CD4-positive, alpha-beta memory T cell (primary cell): ENCODE measurements around the gene C2orf49. TPM values are rescaled to one million over a fixed set of nuclear protein-coding genes. Genes with fewer than 3 reads are reported as not detected.

Experiments
- CTCF ChIA-PET: fragments of 350-600 bp; sonication (Branson Sonifier 250); formaldehyde crosslinking; loops from one replicate; lab custom pipeline; 2021; ENCODE audit warnings: inconsistent platforms; ENCODE audit not compliant: partially characterized antibody; lab: Charles Lee
- POLR2A ChIA-PET: fragments of 350-600 bp; sonication (Branson Sonifier 250); formaldehyde crosslinking; loops from one replicate; lab custom pipeline; 2021; ENCODE audit not compliant: partially characterized antibody; lab: Charles Lee
- DNase-seq, 5 donors: peaks; one replicate each; pipeline versions ENCODE4 v3.0.0 to v3.0.0-alpha.2; 2020 to 2022; ENCODE audit warnings: mixed read lengths in 1 of 5
- H3K27ac ChIP-seq: one replicate; pipeline ENCODE4 v1.7.0; 2013; ENCODE audit warnings: low read depth, low read length
- H3K27me3 ChIP-seq: 2 replicates; pipeline ENCODE4 v1.7.0; 2013; ENCODE audit warnings: mild to moderate bottlenecking, low read length, moderate library complexity; ENCODE audit not compliant: insufficient read depth
- H3K36me3 ChIP-seq: 2 replicates; pipeline ENCODE4 v1.7.0; 2013; ENCODE audit warnings: mild to moderate bottlenecking, low read length, moderate library complexity; ENCODE audit not compliant: insufficient read depth
- H3K4me1 ChIP-seq: 2 replicates; pipeline ENCODE4 v1.7.0; 2013; ENCODE audit warnings: mild to moderate bottlenecking, low read length, moderate library complexity; ENCODE audit not compliant: insufficient read depth
- H3K4me3 ChIP-seq, 2 donors: one replicate each; pipeline ENCODE4 v1.7.0; 2013; ENCODE audit warnings: low read length in 2 of 2, mild to moderate bottlenecking in 1 of 2
- H3K9me3 ChIP-seq, 2 donors: one replicate each; pipeline ENCODE4 v1.7.0; 2013; ENCODE audit warnings: low read length in 2 of 2, control low read depth in 1 of 2; ENCODE audit not compliant: control insufficient read depth in 1 of 2
- H3K27ac Mint-ChIP-seq, 7 donors: one replicate each; pipeline ENCODE4 v1.8.0; 2020 to 2021; ENCODE audit warnings: mixed read lengths in 7 of 7, mild to moderate bottlenecking in 6 of 7, inconsistent platforms in 3 of 7, moderate library complexity in 3 of 7
- H3K27me3 Mint-ChIP-seq, 2 donors: one replicate each; pipeline ENCODE4 v1.8.0; 2020 to 2021; ENCODE audit warnings: mixed read lengths in 2 of 2
- H3K36me3 Mint-ChIP-seq, 2 donors: one replicate each; pipeline ENCODE4 v1.8.0; 2020 to 2021; ENCODE audit warnings: mixed read lengths in 2 of 2, inconsistent platforms in 1 of 2, mild to moderate bottlenecking in 1 of 2
- H3K4me1 Mint-ChIP-seq, 4 donors: one replicate each; pipeline ENCODE4 v1.8.0; 2020 to 2021; ENCODE audit warnings: mixed read lengths in 4 of 4, mild to moderate bottlenecking in 1 of 4
- H3K4me3 Mint-ChIP-seq, 8 donors: one replicate each; pipeline ENCODE4 v1.8.0; 2020 to 2021; ENCODE audit warnings: mixed read lengths in 8 of 8, mild to moderate bottlenecking in 7 of 8, moderate library complexity in 6 of 8, inconsistent platforms in 3 of 8
- H3K9me3 Mint-ChIP-seq, 8 donors: one replicate each; pipeline ENCODE4 v1.8.0; 2020 to 2021; ENCODE audit warnings: mixed read lengths in 8 of 8, mild to moderate bottlenecking in 5 of 8, inconsistent platforms in 3 of 8, moderate library complexity in 1 of 8
- intact Hi-C: fragments of 100-400 bp; cut with micrococcal nuclease; formaldehyde crosslinking; loops from one replicate; pipeline ENCODE4 v1.15.1; 2023
- polyA plus RNA-seq, 2 donors: library from polyadenylated mRNA; unstranded; fragments of 300-500 nt; fragmentation: Illumina TruSeq; gene quantifications; one replicate each; pipeline ENCODE4 v1.2.3, GENCODE V29; 2021
- total RNA-seq, 2 experiments: library from RNA; stranded (reverse); gene quantifications; one replicate each; pipeline ENCODE4 v1.2.3, GENCODE V29; 2021

Gene C2orf49
- total and polyA plus RNA-seq, 4 experiments from 2014 or later, result 8.7 to 29.9 (median 20.2) TPM

- Mint-ChIP-seq H3K9me3 (no peaks in the 10 kb centered on the region), H3K4me3 (no peak overlapping the region), H3K36me3 (peaks cover 55 to 76% of the 10 kb centered on the region in 2 donors), H3K27me3 (no peaks in the 10 kb centered on the region), H3K27ac (peak overlapping the region in 3 of 7 donors; percentile 6 to 26 (median 14)), H3K4me1 (peaks cover 0 to 4% (median 2%) of the 10 kb centered on the region in 4 donors)
- ChIA-PET CTCF (no interaction called here), POLR2A (no interaction called here)
- DNase-seq, result peak in 4 of 5 donors; percentile 5 to 41 (median 9)
- Histone ChIP-seq H3K36me3 (peaks cover 53% of the 10 kb centered on the region), H3K27me3 (no peaks in the 10 kb centered on the region), H3K27ac (no peak overlapping the region), H3K9me3 (no peaks in the 10 kb centered on the region), H3K4me1 (no peaks in the 10 kb centered on the region), H3K4me3 (no peak overlapping the region)
- intact Hi-C loops, result no loop called here
Measured at GRCh38 chr2:105294844-105295481, 42.4 kb upstream of the C2orf49 start.

GRCh38 chr2:105296017-105296611, 41.2 kb upstream of the C2orf49 start:
- no peaks in the 10 kb centered on the region for H3K9me3 ChIP-seq
- H3K27me3 ChIP-seq, result no peaks in the 10 kb centered on the region
- H3K27me3 Mint-ChIP-seq, result no peaks in the 10 kb centered on the region
- CTCF ChIA-PET, result no interaction called here
- H3K4me1 ChIP-seq, result no peaks in the 10 kb centered on the region
- H3K4me3 ChIP-seq, result no peak overlapping the region
- H3K36me3 ChIP-seq, result peaks cover 51% of the 10 kb centered on the region
- POLR2A ChIA-PET, result no interaction called here
- H3K36me3 Mint-ChIP-seq, result peaks cover 48 to 70% of the 10 kb centered on the region in 2 donors
- H3K27ac ChIP-seq, result no peak overlapping the region
- no peaks in the 10 kb centered on the region for H3K9me3 Mint-ChIP-seq
- no peak for DNase-seq
- intact Hi-C loops, result no loop called here
- H3K4me1 Mint-ChIP-seq, result peaks cover 0 to 4% (median 2%) of the 10 kb centered on the region in 4 donors
- H3K4me3 Mint-ChIP-seq, result no peak overlapping the region
- H3K27ac Mint-ChIP-seq, result no peak overlapping the region

GRCh38 chr2:105297216-105297615, 40.1 kb upstream of the C2orf49 start:
- Histone ChIP-seq H3K4me1 (peaks cover 4% of the 10 kb centered on the region), H3K27me3 (no peaks in the 10 kb centered on the region), H3K4me3 (no peak overlapping the region), H3K9me3 (no peaks in the 10 kb centered on the region), H3K27ac (no peak overlapping the region), H3K36me3 (peaks cover 42% of the 10 kb centered on the region)
- Mint-ChIP-seq H3K4me3 (no peak overlapping the region), H3K27ac (peak overlapping the region in 2 of 7 donors; percentile 23 to 77), H3K27me3 (no peaks in the 10 kb centered on the region), H3K4me1 (peaks cover 7 to 10% (median 9%) of the 10 kb centered on the region in 4 donors), H3K9me3 (no peaks in the 10 kb centered on the region), H3K36me3 (peaks cover 40 to 60% of the 10 kb centered on the region in 2 donors)
- no peak for DNase-seq
- POLR2A ChIA-PET, result no interaction called here
- CTCF ChIA-PET, result no interaction called here
- intact Hi-C loops, result no loop called here

GRCh38 chr2:105298017-105298416, 39.3 kb upstream of the C2orf49 start:
- Histone ChIP-seq H3K9me3 (no peaks in the 10 kb centered on the region), H3K27me3 (no peaks in the 10 kb centered on the region), H3K27ac (no peak overlapping the region), H3K36me3 (peaks cover 40% of the 10 kb centered on the region), H3K4me1 (peaks cover 8% of the 10 kb centered on the region), H3K4me3 (no peak overlapping the region)
- peaks cover 38 to 56% of the 10 kb centered on the region in 2 donors for H3K36me3 Mint-ChIP-seq
- no peak for DNase-seq
- H3K9me3 Mint-ChIP-seq, result no peaks in the 10 kb centered on the region
- peaks cover 13 to 16% (median 15%) of the 10 kb centered on the region in 4 donors for H3K4me1 Mint-ChIP-seq
- H3K27me3 Mint-ChIP-seq, result no peaks in the 10 kb centered on the region
- no peak overlapping the region for H3K4me3 Mint-ChIP-seq
- peak overlapping the region in 1 of 7 donors; percentile 66 for H3K27ac Mint-ChIP-seq
- intact Hi-C loops, result no loop called here
- POLR2A ChIA-PET, result no interaction called here
- CTCF ChIA-PET, result no interaction called here

GRCh38 chr2:105299290-105299689, 38.0 kb upstream of the C2orf49 start:
- ChIA-PET CTCF (no interaction called here), POLR2A (interaction anchor here (1.6 kb wide), 1 partner anchor 10 kb away, joined by 3 read pairs; no protein-coding TSS in a partner anchor)
- H3K27me3 ChIP-seq, result no peaks in the 10 kb centered on the region
- no peak for DNase-seq
- H3K4me3 Mint-ChIP-seq, result no peak overlapping the region
- peaks cover 32% of the 10 kb centered on the region for H3K36me3 ChIP-seq
- peaks cover 8% of the 10 kb centered on the region for H3K4me1 ChIP-seq
- H3K9me3 ChIP-seq, result no peaks in the 10 kb centered on the region
- H3K27ac ChIP-seq, result no peak overlapping the region
- H3K4me1 Mint-ChIP-seq, result peaks cover 18 to 28% (median 23%) of the 10 kb centered on the region in 4 donors
- H3K27me3 Mint-ChIP-seq, result no peaks in the 10 kb centered on the region
- no peak overlapping the region for H3K4me3 ChIP-seq
- no peaks in the 10 kb centered on the region for H3K9me3 Mint-ChIP-seq
- H3K36me3 Mint-ChIP-seq, result peaks cover 31 to 49% of the 10 kb centered on the region in 2 donors
- intact Hi-C loops, result no loop called here
- peak overlapping the region in 1 of 7 donors; percentile 25 for H3K27ac Mint-ChIP-seq

GRCh38 chr2:105301646-105302045, 35.7 kb upstream of the C2orf49 start:
- Histone ChIP-seq H3K9me3 (no peaks in the 10 kb centered on the region), H3K27me3 (no peaks in the 10 kb centered on the region), H3K36me3 (peaks cover 20% of the 10 kb centered on the region), H3K4me3 (no peak overlapping the region), H3K27ac (no peak overlapping the region), H3K4me1 (peaks cover 8% of the 10 kb centered on the region)
- Mint-ChIP-seq H3K9me3 (no peaks in the 10 kb centered on the region), H3K4me3 (peak overlapping the region in 2 of 8 donors; percentile 2 to 46), H3K4me1 (peaks cover 18 to 41% (median 25%) of the 10 kb centered on the region in 4 donors), H3K27ac (peak overlapping the region in 2 of 7 donors; percentile 17 to 52), H3K27me3 (no peaks in the 10 kb centered on the region), H3K36me3 (peaks cover 26 to 37% of the 10 kb centered on the region in 2 donors)
- CTCF ChIA-PET, result interaction anchor here (1.0 to 1.1 kb wide), 2 partner anchors 8 to 14 kb away, joined by 3 read pairs; no protein-coding TSS in a partner anchor
- intact Hi-C loops, result no loop called here
- DNase-seq, result no peak
- POLR2A ChIA-PET, result interaction anchor here (1.2 kb wide), 1 partner anchor 28 kb away, joined by 5 read pairs; the partner anchor contains the start of gene TGFBRAP1

- intact Hi-C loops, result no loop called here
- Histone ChIP-seq H3K36me3 (peaks cover 22% of the 10 kb centered on the region), H3K27ac (no peak overlapping the region), H3K4me1 (peaks cover 5% of the 10 kb centered on the region), H3K4me3 (no peak overlapping the region), H3K9me3 (no peaks in the 10 kb centered on the region), H3K27me3 (no peaks in the 10 kb centered on the region)
- POLR2A ChIA-PET, result no interaction called here
- CTCF ChIA-PET, result no interaction called here
- H3K4me3 Mint-ChIP-seq, result no peak overlapping the region
- no peak for DNase-seq
- no peaks in the 10 kb centered on the region for H3K9me3 Mint-ChIP-seq
- H3K4me1 Mint-ChIP-seq, result peaks cover 12 to 48% (median 32%) of the 10 kb centered on the region in 4 donors
- H3K27me3 Mint-ChIP-seq, result no peaks in the 10 kb centered on the region
- H3K27ac Mint-ChIP-seq, result no peak overlapping the region
- H3K36me3 Mint-ChIP-seq, result peaks cover 28 to 43% of the 10 kb centered on the region in 2 donors
Measured at GRCh38 chr2:105307146-105307545, 30.2 kb upstream of the C2orf49 start.
